ENCODE results near the gene ITPA.
A peak's percentile ranks its signal among the peaks of the same experiment; 100 is the strongest.
"Not testable (repeated sequence)": the region's sequence is repeated elsewhere in the genome, so short reads cannot be mapped to it uniquely, and the experiment has no call there.

The ITPA gene

DNA sequence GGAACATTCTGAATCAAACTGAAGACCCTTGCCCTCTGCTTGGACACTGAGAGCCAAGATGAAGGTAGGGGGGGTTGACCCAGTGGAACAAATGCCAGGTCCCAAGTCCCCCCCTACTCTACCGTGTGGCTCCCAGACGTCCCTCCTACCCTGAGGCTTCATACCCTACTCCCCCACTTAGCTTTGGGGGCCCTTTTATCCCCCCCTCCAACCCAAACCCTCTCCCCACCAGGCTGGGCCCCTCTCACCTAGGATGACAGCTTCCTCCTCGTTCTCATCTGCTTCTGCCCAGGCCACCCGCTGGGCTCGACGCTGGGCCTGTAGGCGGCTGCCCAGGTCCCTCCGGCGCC lies 6.4 kb upstream of the ITPA start:
- no peak for DNase-seq (ENCODE audit: low read depth)

DNA sequence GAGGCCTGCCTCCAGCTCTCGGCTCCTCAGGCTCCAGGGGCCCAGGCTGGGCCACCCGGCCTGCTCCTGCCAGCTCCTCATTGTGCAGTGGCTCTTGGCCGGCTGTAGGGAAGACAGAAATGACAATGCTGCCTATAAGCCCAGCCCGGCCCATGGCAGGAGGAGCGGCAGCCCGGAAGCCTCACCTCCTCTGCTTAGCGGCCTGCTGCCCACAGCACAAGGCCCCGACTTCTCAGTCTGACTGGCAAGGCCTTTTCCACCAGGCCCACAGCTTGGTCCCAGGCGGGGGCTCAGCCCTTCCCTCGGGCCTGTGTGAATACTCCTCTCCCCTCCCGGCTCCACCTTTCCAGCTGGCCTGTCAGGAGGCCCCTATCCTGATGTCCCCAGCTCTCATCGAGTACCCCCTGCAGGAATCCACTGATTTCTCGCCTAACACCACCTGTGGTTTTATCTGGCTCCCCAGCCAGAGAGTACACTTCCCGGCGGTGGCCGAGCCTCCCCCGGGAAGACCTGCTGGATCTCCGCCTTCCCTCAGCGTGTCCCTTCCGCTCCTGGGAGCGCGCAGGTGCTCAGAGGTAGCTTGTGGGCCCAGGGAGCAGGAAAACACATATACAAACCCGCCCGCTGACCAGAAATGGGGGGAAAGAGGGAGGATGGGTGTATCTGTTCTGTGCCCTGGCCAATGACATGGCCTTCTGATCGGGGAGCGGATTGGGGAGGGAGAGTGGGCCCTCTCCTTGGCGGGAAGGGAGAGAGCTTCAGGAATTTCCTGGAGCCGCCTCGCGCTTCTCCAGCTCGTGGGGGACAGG lies 5.8 kb upstream of the ITPA start:
- DNase-seq (ENCODE audit: low read depth) = no peak

DNA sequence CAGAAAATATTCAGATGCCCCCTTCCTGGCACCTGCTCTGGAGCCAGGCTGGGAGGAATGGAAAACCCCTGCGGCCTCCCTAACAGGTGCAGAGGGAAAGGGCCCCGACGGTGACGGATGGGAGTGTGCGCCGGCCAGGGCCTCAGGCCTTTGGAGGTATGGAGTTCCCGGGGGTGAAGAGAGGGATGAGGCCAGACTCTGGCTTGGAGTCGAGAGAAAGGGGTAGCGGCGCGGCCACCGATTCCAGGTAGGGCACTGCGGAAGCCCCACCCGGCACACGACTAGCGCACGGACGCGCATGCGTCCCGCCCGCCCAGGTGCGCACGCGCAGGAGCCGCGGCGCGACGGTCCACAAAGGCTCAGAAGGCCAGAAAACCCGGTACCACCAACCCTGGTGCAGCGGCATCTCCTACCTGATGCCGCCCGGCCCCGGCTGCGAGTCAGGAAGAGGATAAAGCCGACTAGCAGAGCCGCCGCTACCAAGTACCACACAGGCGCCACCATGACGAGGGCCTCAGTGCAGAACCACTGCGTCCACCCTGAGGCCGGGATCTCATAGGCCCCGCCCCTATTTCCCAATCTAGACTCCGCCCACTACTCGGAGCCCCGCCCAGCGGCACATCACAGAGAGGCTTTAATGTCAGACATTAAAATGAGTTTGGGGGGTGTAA lies 5.0 kb upstream of the ITPA start, which contains the start of gene DDRGK1:
Gene DDRGK1, minus strand, starts transcription at position 559 of the 671 bp plus-strand sequence. Its CDS starts 55 bp downstream, at position 504.
- DNase-seq (ENCODE audit: low read depth) = peak; percentile 81

DNA sequence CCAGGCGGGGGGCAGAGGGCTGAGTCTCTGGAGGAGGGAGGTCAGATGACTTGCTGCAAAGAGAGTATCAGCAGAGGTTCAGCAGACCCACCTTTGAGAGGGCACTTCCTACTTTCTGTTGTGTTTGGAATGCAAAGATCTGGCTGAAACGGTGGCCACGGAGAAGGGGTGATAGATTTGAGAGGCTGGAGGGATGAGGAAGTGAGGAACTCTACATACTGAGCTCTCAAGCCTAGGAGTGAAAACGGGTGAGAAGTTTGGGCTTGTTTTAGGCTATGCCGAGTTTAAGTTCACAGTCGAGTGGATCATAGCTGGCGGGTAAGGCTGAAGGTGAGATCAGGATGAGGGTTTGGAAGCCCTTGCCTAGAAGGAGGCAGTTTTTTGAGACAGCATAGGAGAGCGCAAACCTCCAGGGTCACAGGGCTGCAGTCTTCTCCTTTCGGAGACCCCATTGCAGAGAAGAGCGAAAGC lies 477 bp upstream of the ITPA start:
- DNase-seq (ENCODE audit: low read depth) = no peak

DNA sequence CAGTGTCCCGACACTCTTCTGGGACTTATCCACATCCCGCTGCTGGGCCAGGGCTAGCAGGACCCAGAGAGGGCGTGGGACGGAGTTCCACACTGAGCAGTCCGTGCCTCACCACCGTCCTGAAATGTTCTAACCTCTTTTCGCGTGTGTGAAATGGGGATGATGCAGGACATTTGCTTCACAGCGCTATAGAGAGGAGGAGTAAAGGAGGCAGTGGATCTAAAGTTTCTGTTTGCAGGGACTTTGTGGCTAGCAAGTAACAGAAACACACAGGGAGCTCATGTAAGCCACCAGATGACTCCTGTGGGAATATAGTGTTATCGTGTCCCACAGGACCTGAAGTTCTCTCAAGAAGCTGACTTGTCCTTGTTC lies 634 bp downstream of the ITPA start:
- no peak for DNase-seq (ENCODE audit: low read depth)

DNA sequence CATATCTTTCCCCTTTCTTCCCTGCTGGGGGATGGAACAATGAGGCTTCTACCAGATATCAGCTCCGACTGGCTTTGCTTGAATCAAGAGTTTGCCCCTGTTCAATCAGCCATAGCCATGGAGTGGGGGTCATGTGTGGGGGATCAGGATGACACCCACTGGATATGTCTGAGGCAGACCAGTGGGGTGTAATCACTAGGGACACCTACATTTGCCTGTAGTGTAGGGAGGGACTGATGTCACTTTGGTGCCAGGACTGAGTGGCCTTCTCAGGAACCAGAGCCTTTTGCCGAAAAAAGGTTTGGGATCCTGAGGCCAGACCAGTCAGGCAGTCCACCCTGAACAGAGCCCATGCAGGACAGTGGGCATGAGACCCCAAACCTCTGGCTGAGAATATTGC lies 1.0 kb downstream of the ITPA start:
- DNase-seq (ENCODE audit: low read depth) = no peak

DNA sequence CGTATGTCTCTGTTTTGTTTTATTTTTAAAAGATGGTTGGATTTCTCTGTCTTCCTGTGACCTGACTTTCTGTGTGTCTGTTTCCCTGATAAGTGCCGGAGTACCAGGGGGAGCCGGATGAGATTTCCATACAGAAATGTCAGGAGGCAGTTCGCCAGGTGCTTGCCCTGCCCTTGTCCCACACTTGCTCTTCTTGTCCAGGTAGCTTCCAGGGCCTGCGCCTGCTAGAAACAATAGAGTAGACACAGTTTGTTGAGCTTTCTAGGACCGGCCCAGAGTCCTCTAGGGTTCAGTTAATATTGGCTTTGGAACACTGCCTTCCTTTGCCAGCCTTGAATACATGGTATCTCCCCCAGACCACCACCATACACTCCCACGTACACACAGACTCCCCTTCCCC lies 3.9 kb downstream of the ITPA start:
- DNase-seq (ENCODE audit: low read depth) = no peak

DNA sequence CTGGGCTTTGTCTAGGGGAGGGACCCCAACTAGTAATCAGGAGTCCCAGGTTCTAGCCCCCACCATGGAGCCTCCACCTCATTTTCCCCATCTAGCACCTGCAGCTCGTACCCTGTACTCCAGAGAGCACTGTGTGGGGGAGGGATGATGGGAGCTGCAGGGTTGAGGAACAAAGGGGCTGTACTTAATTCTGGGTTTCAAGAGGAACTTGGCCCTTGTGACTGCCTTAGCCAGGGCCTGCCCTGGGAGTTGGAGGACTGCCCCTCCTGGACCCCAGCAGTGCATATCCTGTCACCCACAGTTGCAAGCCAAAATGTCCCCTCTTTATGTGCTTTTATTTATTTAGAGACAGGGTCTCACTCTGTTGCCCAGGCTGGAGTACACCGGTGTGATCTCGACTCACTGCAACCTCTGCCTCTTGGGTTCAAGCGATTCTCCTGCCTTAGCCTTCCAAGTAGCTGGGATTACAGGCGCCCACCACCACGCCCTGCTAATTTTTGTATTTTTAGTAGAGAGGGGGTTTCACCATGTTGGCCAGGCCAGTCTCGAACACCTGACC lies 6.1 kb downstream of the ITPA start:
- not testable (repeated sequence) for DNase-seq (ENCODE audit: low read depth)

DNA sequence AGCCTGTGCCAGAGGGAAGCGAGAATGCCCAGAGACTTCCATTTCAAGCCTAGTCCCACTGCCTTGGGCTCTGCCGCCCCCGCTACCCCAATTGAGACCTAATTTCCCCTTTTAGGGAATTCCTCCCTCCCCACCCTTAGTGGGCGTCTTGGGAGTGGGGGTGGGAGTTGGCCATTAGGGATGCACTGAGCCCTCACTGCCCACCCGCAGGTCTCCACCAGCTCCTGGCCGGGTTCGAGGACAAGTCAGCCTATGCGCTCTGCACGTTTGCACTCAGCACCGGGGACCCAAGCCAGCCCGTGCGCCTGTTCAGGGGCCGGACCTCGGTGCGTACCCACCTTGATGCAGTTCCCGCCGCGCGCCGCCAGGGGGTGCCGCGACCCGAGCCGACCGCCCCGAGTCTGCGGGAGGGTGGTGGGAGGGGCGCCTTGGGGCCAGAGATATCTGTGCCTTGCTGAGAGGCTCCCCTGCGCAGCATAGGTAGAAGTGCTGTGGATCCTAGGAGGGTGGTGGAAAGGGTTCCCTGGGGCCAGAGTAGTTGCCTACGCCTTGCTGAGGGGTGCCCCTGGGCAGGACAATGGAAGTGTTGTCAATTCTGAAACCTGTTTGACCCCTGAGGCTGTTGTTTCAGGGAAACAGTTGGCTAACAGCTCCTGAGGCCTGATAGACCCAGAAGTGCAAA lies 9.2 kb downstream of the ITPA start:
- DNase-seq (ENCODE audit: low read depth) = peak; percentile 62

DNA sequence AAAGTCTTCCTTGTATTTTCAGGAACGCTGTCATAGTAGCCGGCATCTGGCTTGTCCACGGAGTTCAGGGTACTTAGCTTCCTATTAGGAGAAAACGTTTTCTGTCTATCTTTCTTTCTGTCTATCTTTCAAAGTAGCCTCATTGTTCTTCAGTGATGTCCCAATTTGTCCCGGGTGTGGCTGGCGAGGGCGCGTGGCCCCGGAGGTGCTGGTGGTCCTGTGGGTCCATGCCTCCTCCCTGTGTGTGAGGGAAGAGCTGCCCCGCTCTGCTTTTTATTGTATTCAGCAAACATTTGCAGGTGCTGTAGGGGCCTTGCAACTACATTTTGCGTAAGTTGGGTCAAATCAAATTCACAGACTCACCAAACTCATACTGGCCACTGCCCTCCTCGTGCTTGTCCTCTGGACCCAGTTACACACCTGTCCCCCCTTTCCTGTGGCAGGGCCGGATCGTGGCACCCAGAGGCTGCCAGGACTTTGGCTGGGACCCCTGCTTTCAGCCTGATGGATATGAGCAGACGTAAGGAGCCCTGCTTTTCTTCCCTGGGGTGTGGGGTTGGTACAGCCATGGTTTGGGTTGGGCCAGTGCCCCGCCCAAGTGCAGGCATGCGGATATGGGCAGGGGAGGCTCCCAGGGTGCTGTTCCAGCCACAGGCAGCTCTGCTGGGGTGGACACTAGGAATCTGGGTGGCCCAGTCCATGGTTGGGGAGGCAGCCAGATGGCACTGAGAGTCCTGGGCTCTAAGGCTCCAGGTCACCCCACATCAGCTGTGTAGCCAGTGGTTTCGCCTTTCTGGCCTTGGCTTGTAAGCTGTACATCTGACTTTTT lies 12.3 kb downstream of the ITPA start:
- no peak for DNase-seq (ENCODE audit: low read depth)

DNA sequence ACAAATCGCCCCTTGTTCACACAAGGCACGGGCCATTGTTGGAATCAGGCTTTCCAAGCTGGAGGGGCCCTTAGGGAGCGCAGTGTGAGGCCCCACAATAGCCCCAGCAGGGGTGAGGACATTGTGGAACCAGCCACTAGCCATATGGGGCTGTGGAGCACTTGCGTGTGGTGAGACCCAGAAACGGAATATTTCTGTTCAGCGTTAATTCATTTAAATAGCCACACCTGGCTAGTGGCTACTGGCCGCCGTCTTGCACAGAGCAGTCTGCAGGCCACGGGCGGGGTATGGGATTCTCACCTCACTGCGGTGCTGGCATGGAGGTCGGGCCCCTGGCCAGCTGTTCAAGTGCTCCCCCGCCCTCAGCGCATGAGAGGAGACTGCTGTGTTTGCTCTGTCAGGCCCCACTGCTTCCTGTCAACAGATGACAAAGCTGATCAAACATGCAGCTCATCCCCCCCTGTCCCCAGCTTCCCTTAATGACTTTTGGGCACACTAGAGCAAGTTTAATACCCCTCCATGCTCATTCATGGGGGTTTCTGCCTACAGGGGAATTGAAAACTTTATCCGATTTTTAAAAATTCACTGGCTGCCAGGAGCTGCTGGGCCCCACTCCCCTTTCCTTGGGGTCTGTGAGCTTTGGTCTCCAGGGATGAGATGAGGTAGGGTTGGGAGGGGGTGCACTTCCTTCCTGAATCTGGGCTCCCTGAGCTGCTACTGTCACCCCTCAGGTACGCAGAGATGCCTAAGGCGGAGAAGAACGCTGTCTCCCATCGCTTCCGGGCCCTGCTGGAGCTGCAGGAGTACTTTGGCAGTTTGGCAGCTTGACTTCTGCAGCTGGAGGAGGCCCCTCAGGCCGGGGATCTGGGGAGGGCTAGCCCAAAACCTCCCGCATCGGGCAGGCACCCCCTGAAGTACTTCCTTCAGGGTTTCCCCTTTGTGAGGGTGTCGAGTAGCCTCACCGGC lies 13.6 kb downstream of the ITPA start:
- DNase-seq (ENCODE audit: low read depth) = no peak

DNA sequence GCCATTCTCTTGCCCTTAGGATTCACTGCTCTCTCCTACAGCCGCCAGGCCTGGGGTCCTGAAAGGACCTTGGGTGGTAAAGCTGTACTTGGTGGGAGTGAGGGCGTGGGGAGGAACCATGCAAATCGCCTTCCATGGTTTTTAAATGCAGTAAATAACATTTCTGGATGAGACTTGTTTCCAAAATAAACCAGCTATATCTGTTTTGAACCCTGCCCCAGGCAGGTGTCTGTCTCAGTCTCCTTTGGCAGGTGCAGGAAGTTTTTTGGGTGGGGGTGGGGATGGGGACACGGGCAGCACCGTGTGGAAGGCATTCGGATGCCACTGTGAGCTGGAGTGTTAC lies 14.3 kb downstream of the ITPA start:
- DNase-seq (ENCODE audit: low read depth) = no peak

DNA sequence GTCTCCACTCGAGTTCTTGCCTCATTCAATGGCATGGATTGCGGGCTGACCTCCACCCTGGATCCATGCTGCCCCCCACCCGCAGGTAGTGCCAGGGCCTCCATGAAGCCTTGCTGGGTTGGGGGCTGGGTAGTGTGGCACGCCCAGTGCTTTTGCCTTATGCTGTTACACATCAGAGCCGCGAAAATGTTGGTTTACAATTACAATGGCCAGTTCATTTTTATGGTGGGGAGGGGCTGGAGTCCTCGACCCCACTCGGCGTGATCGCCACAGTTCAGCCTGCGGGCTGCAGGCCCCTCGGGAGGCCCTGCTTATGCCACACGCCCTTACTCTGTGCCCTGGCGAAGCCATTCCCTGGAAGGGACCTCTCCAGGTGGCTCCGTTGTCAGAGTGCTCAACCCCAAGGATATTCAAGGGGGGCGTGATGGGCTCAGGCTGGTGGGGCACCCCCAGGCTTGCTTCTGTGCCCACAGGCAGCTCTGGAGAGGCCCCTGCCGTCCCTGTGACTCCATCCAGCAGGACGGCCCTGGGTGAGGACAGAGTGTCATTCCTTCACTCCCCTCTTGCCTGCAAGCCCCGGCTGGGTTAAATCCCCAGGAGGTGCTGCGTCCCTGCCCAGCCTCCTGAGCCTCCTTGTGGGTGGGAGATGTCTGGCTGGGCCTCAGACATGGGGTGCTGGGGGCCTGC lies 14.8 kb downstream of the ITPA start:
- no peak for DNase-seq (ENCODE audit: low read depth)

DNA sequence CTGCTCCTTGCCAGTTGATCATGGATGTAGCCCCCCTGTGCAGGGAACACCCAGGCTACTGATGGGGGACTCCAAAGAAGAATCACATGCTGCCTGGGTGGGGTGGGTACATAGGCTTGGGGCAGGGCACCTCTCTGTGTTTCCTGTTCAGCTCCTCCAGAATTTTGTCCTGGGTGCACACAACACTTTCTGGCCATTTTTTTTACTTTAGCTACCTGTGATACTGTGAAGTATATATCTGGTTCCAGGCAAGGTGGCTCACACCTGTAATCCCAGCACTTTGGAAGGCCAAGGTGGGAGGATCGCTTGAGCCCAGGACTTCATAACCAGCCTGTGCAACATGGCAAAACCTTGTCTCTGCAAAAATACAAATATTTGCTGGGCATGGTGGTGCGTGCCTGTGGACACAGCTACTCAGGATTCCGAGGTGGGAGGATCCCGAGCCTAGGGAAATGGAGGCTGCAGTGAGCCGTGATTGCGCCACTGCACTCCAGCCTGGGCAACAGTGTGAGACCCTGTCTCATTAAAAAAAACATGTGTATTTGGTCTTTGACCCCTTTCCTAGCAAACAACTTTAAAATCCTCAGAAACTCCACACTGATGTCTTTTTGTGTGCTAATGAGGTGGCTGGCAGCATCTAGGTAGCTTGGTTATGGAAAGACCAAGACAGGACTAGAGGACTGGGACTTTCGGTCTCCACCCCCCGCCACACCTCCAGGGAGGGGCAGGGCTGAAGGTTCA lies 15.6 kb downstream of the ITPA start:
- no peak for DNase-seq (ENCODE audit: low read depth)

DNA sequence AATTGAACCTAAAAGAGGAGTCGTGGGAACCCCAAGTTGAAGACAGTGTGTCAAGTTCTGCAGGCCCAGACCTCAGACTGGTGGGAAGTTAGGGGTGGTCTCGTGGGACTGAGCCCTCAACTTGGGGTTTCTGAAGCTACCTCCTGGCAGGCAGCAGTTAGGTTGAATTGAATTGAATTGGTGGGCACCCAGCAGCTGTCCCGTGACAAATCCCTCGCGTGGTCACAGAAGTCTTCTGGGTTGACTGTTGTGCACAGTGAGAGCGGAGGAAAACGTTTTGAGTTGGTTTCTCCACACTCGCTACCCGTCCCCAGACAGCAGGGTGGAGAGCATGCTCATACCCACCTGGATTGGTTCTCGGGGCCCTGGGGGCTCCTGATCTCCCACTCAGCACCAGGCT lies 16.8 kb downstream of the ITPA start:
- DNase-seq (ENCODE audit: low read depth) = no peak

DNA sequence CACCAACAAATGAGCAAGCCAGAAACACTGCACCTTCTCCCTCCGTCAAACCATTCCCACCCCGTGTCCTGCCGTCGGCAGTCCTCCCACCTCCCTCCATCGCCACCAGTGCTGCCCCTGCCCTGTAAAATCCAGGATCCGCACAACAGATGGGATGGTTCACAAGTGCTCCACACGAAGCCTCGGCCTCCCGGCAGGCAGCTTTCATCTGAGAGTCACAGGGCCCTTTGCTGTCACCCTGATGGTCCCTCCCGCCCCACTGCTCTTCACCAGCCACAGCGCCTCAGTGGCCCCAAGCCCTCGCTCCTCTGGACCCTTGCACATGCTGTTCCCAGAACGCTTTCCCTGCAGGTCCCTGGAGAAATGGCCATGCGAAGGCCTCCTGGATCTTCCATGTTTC lies 17.6 kb downstream of the ITPA start:
- DNase-seq (ENCODE audit: low read depth) = no peak

DNA sequence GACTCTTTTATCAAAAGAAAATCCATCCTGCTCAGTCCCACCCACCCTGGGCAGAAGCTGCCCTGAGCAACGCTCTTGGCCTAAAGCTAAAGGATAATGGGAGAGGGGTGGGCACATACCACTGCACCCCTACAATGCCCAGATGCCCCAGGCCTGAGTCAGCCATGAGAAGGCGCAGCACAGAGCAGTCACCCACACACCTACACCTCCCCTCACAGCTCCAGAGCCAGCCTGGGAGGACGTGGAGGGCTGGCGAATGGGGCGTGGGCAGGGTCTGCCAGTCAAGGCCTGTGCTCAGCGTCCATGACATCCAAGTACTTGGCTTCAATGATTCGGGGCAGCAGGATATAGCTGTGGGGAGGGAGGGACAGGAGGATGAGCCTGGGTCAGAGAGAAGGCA lies 18.2 kb downstream of the ITPA start:
- no peak for DNase-seq (ENCODE audit: low read depth)

DNA sequence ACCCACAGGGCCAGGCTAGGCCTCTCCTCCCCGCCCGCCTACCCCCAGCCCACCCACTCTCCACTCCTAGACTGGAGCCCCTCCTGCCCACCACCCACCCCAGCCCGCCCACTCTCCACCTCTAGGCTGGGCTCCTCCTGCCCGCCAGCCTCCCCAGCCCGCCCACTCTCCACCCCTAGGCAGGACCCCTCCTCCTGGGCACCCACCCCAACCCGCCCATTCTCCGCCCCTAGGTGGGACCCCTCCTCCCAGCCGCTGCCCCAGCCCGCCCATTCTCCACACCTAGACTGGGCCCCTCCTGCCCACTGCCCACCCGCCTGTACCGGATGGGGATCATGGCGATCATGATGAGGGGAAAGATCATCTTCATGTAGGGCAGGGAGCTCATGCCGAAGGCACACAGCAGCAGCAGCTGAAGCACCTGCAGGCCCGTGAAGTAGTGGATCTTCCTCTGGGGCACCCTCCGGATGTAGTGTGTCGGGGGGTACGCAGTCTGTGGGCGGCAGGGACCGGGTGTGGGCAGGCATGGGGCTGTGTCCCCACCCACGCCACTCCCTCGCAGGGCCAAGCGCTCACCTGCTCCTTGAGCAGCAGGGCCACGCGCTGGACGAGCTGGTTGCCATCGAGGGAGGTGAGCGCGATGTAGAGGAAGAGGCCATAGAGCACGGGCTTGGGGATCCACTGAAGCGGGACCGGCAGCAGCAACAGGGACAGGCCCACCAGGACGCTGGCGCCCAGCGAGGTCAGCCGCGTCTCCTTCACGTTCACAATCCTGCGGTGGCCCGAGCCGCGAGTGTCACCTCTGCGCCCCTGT lies 18.8 kb downstream of the ITPA start:
- DNase-seq (ENCODE audit: low read depth) = no peak

DNA sequence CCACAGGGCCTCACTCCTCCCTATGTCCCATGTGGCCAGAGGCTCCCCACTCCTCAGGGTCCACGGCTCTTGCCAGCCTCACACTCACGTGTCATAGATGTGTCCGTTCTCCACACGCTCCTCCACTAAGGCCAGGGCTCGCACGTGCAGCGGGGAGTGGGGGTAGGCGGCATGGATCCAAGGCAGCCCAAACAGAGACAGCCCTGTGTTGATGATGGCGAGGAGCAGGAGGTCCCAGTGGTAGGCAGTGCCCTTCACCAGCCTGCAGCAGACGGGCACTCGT lies 19.4 kb downstream of the ITPA start:
- no peak for DNase-seq (ENCODE audit: low read depth)

All from activated T-helper 1 cell treated with Interleukin-2 at 50 U/mL for 16 hours (primary cell).